ENCODE data around the gene KCNT1. TPM values are rescaled to one million over a fixed set of nuclear protein-coding genes. Genes with fewer than 3 reads are reported as not detected.

Gene KCNT1
- total RNA-seq, 1 experiment from 2014 or later, result 0.68 TPM

DNA sequence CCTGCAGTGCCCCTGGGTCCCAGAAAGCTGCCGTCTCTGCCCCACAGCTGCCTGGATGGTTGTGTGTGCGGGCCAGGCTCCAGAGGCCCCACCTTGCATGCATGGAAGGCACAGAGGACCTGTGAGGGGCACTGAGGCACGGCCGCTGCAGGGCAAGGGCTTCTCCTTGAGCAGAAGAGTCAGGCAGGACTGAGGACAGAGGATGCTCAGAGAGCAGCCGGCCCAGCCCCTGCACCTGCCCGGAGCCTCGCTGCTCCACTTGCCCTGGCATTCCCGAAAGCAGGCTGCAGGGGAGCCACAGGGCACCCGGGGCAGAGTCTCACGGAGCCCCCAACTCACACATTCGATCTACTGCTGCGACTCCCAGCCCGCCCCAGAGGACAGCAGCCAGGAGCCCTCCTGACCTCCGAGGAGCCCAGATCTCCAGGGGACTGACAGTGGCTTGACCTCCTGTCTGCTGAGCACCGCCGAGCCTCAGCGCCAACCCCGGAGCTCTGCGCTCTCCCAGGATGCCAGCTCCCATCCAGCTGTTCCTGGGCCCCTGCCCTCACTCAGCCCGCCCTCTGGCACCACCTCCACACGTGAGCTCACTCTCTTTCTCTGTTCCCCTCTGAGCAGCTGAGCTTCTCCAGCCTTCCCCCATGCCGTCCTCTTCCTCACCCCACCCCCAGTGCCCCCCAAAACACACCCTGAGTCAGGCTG lies 95.0 kb downstream of the KCNT1 start:
- no peaks in the 10 kb centered on the region for H3K23me2 ChIP-seq (ENCODE audit: insufficient read length, low read depth, low read length, poor library complexity, severe bottlenecking)

More for the DNA sequence above, 95.0 kb downstream of the KCNT1 start:
- Histone ChIP-seq H3K23ac (ENCODE audit: insufficient read length, low read depth, low read length) (no peak overlapping the region), H2AFZ (ENCODE audit: low read length) (no peak overlapping the region), H3K9ac (ENCODE audit: extremely low read depth, insufficient read length, low read length) (no peak overlapping the region), H3K27me3 (ENCODE audit: insufficient read depth, low read length) (no peaks in the 10 kb centered on the region), H3T11ph (ENCODE audit: low read length) (no peak overlapping the region), H3K4ac (ENCODE audit: low read depth, low read length) (no peak overlapping the region), H2BK120ac (ENCODE audit: low read depth, low read length, poor library complexity, severe bottlenecking) (no peak overlapping the region), H3K56ac (ENCODE audit: insufficient read length, low read depth, low read length) (no peak overlapping the region), H3K79me2 (ENCODE audit: insufficient read depth, low read length) (no peaks in the 10 kb centered on the region), H3K79me1 (ENCODE audit: insufficient read depth, low read depth, low read length, poor library complexity, severe bottlenecking) (no peaks in the 10 kb centered on the region), H3K27ac (ENCODE audit: insufficient read length, low read depth, low read length) (no peak overlapping the region), H4K5ac (ENCODE audit: insufficient read length, low read depth, low read length) (no peak overlapping the region), H4K91ac (ENCODE audit: insufficient read length, low read depth, low read length) (no peak overlapping the region), H3K9me3 (ENCODE audit: control insufficient read depth, low read depth, low read length) (no peaks in the 10 kb centered on the region), H2BK20ac (ENCODE audit: low read depth, low read length, poor library complexity, severe bottlenecking) (no peak overlapping the region), H3K18ac (ENCODE audit: insufficient read length, low read depth, low read length) (no peak overlapping the region), H3K14ac (ENCODE audit: insufficient read depth, low read length) (no peak overlapping the region), H3K4me1 (ENCODE audit: insufficient read depth, low read length) (no peaks in the 10 kb centered on the region), H4K8ac (replicated peaks; ENCODE audit: insufficient read length, low read depth, low read length) (no peak overlapping the region), H4K20me1 (ENCODE audit: control insufficient read depth, insufficient read depth, insufficient read length) (no peaks in the 10 kb centered on the region), H2AK5ac (ENCODE audit: insufficient read length, low read length) (no peak overlapping the region), H3K4me2 (ENCODE audit: insufficient read depth, insufficient read length, low read length) (no peak overlapping the region), H2BK5ac (ENCODE audit: insufficient read length, low read length) (no peak overlapping the region), H2BK12ac (ENCODE audit: insufficient read length, low read depth, low read length) (no peak overlapping the region), H2BK15ac (ENCODE audit: low read depth, low read length) (no peak overlapping the region)
- Mint-ChIP-seq H3K27me3 (ENCODE audit: low read depth) (no peaks in the 10 kb centered on the region), H3K27ac (no peak overlapping the region), H3K4me3 (no peak overlapping the region), H3K36me3 (ENCODE audit: insufficient read depth in 1 of 3, low read depth in 3 of 3) (no peaks in the 10 kb centered on the region), H3K9me3 (no peaks in the 10 kb centered on the region; a peak in 1 of 5 replicates), H3K4me1 (peaks cover 3 to 9% of the 10 kb centered on the region in 2 experiments; a peak in 3 of 4 replicates)
- WGBS (ENCODE audit: extremely low coverage, insufficient read length, low lambda C conversion rate), result no CpG with 5 or more reads among the region's 22 CpGs
- TF ChIP-seq, protein P1, sequence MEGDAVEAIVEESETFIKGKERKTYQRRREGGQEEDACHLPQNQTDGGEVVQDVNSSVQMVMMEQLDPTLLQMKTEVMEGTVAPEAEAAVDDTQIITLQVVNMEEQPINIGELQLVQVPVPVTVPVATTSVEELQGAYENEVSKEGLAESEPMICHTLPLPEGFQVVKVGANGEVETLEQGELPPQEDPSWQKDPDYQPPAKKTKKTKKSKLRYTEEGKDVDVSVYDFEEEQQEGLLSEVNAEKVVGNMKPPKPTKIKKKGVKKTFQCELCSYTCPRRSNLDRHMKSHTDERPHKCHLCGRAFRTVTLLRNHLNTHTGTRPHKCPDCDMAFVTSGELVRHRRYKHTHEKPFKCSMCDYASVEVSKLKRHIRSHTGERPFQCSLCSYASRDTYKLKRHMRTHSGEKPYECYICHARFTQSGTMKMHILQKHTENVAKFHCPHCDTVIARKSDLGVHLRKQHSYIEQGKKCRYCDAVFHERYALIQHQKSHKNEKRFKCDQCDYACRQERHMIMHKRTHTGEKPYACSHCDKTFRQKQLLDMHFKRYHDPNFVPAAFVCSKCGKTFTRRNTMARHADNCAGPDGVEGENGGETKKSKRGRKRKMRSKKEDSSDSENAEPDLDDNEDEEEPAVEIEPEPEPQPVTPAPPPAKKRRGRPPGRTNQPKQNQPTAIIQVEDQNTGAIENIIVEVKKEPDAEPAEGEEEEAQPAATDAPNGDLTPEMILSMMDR (conservative IDR thresholded peaks at IDR 0.05), result no peak
- DNase-seq, result no peak
